HEK293 (cell line): ENCODE data around the gene SNTG2.

Experiments used
- CTCF ChIA-PET: fragments of 350-600 bp; formaldehyde crosslinking; extraction: SDS; loops from one replicate; lab custom pipeline; 2021; ENCODE audit warnings: antibody characterized with exemption; lab: Yijun Ruan, JAX
- POLR2A ChIA-PET: fragments of 300-600 bp; formaldehyde crosslinking; extraction: SDS; loops from one replicate; lab custom pipeline; 2020; ENCODE audit warnings: antibody characterized with exemption, inconsistent platforms; lab: Yijun Ruan, JAX
- H3K27ac ChIP-seq: fragments of 200-500 bp; sonication (Bioruptor generic); 2 replicates; pipeline ENCODE4 v1.5.1; 2014; ENCODE audit warnings: low read depth, low read length, control low read depth, inconsistent platforms; ENCODE audit errors: extremely low read depth
- H3K36me3 ChIP-seq, 2 experiments: fragments of 200-500 bp in 1 of 2; sonication (Bioruptor generic) in 1 of 2; 1 replicate in 1 of 2; 2 replicates in 1 of 2; pipeline ENCODE4 v1.5.1; 2014 to 2017; ENCODE audit warnings: inconsistent platforms in 2 of 2, low read length in 2 of 2; ENCODE audit not compliant: control insufficient read depth in 2 of 2, insufficient read depth in 1 of 2
- H3K4me1 ChIP-seq: fragments of 200-500 bp; sonication (Bioruptor generic); 2 replicates; pipeline ENCODE4 v1.5.1; 2014; ENCODE audit warnings: mild to moderate bottlenecking, low read length, inconsistent platforms; ENCODE audit not compliant: control insufficient read depth, insufficient read depth
- H3K4me3 ChIP-seq: 2 replicates; pipeline ENCODE4 v1.5.1; 2011; ENCODE audit warnings: low read depth, mild to moderate bottlenecking, control low read depth, low read length, moderate library complexity
- H3K9me3 ChIP-seq: fragments of 200-500 bp; sonication (Bioruptor generic); 2 replicates; pipeline ENCODE4 v1.5.1; 2014; ENCODE audit warnings: low read depth, low read length, inconsistent platforms; ENCODE audit not compliant: control insufficient read depth, insufficient read depth
- EGR2 ChIP-seq: fragments of 450-650 bp; formaldehyde crosslinking; IDR thresholded peaks from 2 replicates; pipeline ENCODE4 v1.5.1; 2016; ENCODE audit warnings: low read depth, missing biosample characterization, missing genetic modification characterization
- HOXC10 ChIP-seq: sonication (generic); formaldehyde crosslinking; IDR thresholded peaks from 2 replicates; pipeline ENCODE4 v1.8.1; 2023; ENCODE audit warnings: mild to moderate bottlenecking, missing genetic modification reagents
- INSM2 ChIP-seq: fragments of 450-650 bp; formaldehyde crosslinking; IDR thresholded peaks from 2 replicates; pipeline ENCODE4 v1.5.1; 2016; ENCODE audit warnings: missing biosample characterization, missing genetic modification characterization
- MYNN ChIP-seq: fragments of 450-650 bp; formaldehyde crosslinking; IDR thresholded peaks from 2 replicates; pipeline ENCODE4 v1.5.1; 2016; ENCODE audit warnings: missing biosample characterization, missing genetic modification characterization, borderline replicate concordance
- REST ChIP-seq: fragments of 450-650 bp; formaldehyde crosslinking; IDR thresholded peaks from 2 replicates; pipeline ENCODE4 v1.5.1; 2016; ENCODE audit warnings: missing biosample characterization, missing genetic modification characterization
- SALL2 ChIP-seq: fragments of 450-650 bp; formaldehyde crosslinking; IDR thresholded peaks from 2 replicates; pipeline ENCODE4 v1.5.0; 2017; ENCODE audit warnings: missing biosample characterization, mild to moderate bottlenecking, missing genetic modification characterization, borderline replicate concordance
- TRIM28 ChIP-seq: IDR thresholded peaks from 2 replicates; pipeline ENCODE4 v1.6.1; 2011; ENCODE audit warnings: low read length, control low read depth, borderline replicate concordance
- YY1 ChIP-seq: fragments of 450-650 bp; formaldehyde crosslinking; IDR thresholded peaks from 2 replicates; pipeline ENCODE4 v1.5.1; 2018; ENCODE audit warnings: missing biosample characterization, missing genetic modification characterization
- ZBTB1 ChIP-seq: fragments of 450-650 bp; formaldehyde crosslinking; IDR thresholded peaks from 2 replicates; pipeline ENCODE4 v1.5.1; 2016; ENCODE audit warnings: missing biosample characterization, missing genetic modification characterization
- ZBTB44 ChIP-seq: fragments of 450-650 bp; IDR thresholded peaks from 2 replicates; pipeline ENCODE4 v1.5.1; 2018; ENCODE audit warnings: missing biosample characterization, mild to moderate bottlenecking, missing genetic modification characterization
- ZIC2 ChIP-seq: fragments of 450-650 bp; formaldehyde crosslinking; IDR thresholded peaks from 2 replicates; pipeline ENCODE4 v1.5.1; 2016; ENCODE audit warnings: missing biosample characterization, missing genetic modification characterization
- ZNF146 ChIP-seq: fragments of 450-650 bp; formaldehyde crosslinking; IDR thresholded peaks from 2 replicates; pipeline ENCODE4 v1.5.1; 2016; ENCODE audit warnings: missing biosample characterization, missing genetic modification characterization
- ZNF16 ChIP-seq: fragments of 450-650 bp; formaldehyde crosslinking; IDR thresholded peaks from 2 replicates; pipeline ENCODE4 v1.5.1; 2016; ENCODE audit warnings: low read depth, missing biosample characterization, missing genetic modification characterization
- ZNF354C ChIP-seq: fragments of 450-650 bp; formaldehyde crosslinking; IDR thresholded peaks from 2 replicates; pipeline ENCODE4 v1.5.1; 2016; ENCODE audit warnings: missing biosample characterization, missing genetic modification characterization, low read depth, borderline replicate concordance
- ZNF530 ChIP-seq: fragments of 450-650 bp; formaldehyde crosslinking; IDR thresholded peaks from 2 replicates; pipeline ENCODE4 v1.5.1; 2016; ENCODE audit warnings: low read depth, missing biosample characterization, missing genetic modification characterization
- ZNF548 ChIP-seq: fragments of 450-650 bp; formaldehyde crosslinking; IDR thresholded peaks from 2 replicates; pipeline ENCODE4 v1.5.1; 2016; ENCODE audit warnings: missing biosample characterization, missing genetic modification characterization
- ZNF549 ChIP-seq: fragments of 450-650 bp; IDR thresholded peaks from 2 replicates; pipeline ENCODE4 v1.5.1; 2018; ENCODE audit warnings: missing biosample characterization, missing genetic modification characterization, mild to moderate bottlenecking, inconsistent platforms, moderate library complexity
- ZNF624 ChIP-seq: fragments of 450-650 bp; formaldehyde crosslinking; IDR thresholded peaks from 2 replicates; pipeline ENCODE4 v1.5.1; 2017; ENCODE audit warnings: missing biosample characterization, missing genetic modification characterization
- ZSCAN16 ChIP-seq: fragments of 450-650 bp; formaldehyde crosslinking; IDR thresholded peaks from 2 replicates; pipeline ENCODE4 v1.5.1; 2016; ENCODE audit warnings: missing biosample characterization, missing genetic modification characterization
- TF ChIP-seq, protein P1 (sequence below): fragments of 450-650 bp; formaldehyde crosslinking; IDR thresholded peaks from 2 replicates; pipeline ENCODE4 v1.5.1; 2017; ENCODE audit warnings: missing biosample characterization, missing genetic modification characterization
- TF ChIP-seq, protein P2 (sequence below): fragments of 450-650 bp; formaldehyde crosslinking; IDR thresholded peaks from 2 replicates; pipeline ENCODE4 v1.5.1; 2016; ENCODE audit warnings: missing biosample characterization, missing genetic modification characterization

SNTG2 gene

GRCh38 chr2:1039549-1039948 is 88.9 kb downstream of the SNTG2 start (continued):
- TF ChIP-seq SALL2 (tag by site-specific recombination) (no peak), ZNF548 (tag by site-specific recombination) (no peak), HOXC10 (CRISPR knock-in tag) (no peak), MYNN (tag by site-specific recombination) (no peak), ZBTB1 (tag by site-specific recombination) (no peak), ZSCAN16 (tag by site-specific recombination) (no peak), EGR2 (tag by site-specific recombination) (no peak)

DNA sequence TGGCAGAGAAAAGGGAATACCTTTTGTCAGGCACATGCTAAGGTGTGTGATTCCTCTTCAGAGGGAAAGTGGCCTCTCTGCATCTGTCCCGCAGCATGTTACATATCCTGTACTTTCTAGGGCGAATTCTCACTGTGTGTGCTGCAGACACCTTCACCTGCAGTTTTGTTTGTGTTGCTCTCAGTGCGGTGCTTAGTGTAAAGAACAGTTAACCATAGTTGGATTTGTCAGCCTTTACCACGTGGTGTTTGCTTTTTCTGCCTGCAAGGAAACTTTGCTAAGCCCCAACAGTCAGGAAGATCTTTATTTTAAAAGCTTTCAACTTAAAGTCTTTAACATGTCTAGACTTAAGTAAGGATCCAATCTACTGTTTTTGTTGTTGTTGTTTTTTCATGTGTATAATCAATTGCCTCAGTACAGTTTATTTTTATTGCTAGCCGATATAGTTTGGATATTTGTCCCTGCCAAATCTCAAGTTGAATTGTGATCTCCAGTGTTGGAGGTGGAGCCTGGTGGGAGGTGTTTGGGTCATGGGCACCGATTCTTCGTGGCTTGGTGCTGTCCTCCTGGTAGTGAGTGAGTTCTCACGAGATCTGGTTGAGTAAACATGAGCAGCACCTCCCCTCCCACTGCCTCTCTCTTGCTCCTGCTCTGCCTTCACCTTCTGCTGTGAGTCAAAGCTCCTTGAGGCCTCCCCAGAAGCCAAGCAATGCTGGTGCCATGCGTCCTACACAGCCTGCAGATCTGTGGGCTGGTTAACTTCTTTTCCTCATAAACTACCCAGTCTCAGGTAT is 90.6 kb downstream of the SNTG2 start:
- H3K4me3 ChIP-seq: no peak overlapping the region
- TF ChIP-seq ZBTB44 (tag by site-specific recombination) (no peak), ZNF530 (tag by site-specific recombination) (no peak), ZNF549 (no peak), ZIC2 (tag by site-specific recombination) (no peak), YY1 (tag by site-specific recombination) (no peak), ZNF146 (no peak)
- TF ChIP-seq, protein P1, sequence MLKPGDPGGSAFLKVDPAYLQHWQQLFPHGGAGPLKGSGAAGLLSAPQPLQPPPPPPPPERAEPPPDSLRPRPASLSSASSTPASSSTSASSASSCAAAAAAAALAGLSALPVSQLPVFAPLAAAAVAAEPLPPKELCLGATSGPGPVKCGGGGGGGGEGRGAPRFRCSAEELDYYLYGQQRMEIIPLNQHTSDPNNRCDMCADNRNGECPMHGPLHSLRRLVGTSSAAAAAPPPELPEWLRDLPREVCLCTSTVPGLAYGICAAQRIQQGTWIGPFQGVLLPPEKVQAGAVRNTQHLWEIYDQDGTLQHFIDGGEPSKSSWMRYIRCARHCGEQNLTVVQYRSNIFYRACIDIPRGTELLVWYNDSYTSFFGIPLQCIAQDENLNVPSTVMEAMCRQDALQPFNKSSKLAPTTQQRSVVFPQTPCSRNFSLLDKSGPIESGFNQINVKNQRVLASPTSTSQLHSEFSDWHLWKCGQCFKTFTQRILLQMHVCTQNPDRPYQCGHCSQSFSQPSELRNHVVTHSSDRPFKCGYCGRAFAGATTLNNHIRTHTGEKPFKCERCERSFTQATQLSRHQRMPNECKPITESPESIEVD (tag by site-specific recombination): no peak
- TF ChIP-seq, all 188 proteins: peak for 0
- no peaks in the 10 kb centered on the region for H3K4me1 ChIP-seq
- ChIA-PET CTCF (no interaction called here), POLR2A (no interaction called here)
- H3K27ac ChIP-seq: no peak overlapping the region
- no peaks in the 10 kb centered on the region for H3K9me3 ChIP-seq
- H3K36me3 ChIP-seq: no peaks in the 10 kb centered on the region

DNA sequence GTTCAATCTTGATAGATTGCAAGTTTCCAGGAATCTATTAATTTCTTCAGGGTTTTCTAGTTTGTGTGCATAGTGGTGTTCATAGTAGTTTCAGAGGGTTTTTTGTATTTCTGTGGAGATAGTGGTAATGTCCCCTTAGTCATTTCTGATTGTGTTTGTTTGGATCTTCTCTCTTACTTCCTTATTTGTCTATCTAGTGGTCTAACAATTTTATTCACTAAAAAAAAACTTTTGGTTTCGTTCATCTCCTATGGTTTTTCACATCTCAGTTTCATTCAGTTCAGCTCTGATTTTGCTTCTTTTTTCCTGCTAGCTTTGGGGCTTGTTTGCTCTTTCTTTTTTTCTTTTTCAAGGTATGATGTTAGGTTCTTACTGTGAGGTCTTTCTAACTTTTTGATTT is 94.5 kb downstream of the SNTG2 start:
- CTCF ChIA-PET: no interaction called here
- no peaks in the 10 kb centered on the region for H3K9me3 ChIP-seq

More for the DNA sequence above, 94.5 kb downstream of the SNTG2 start:
- POLR2A ChIA-PET: no interaction called here
- no peaks in the 10 kb centered on the region for H3K36me3 ChIP-seq
- H3K4me1 ChIP-seq: no peaks in the 10 kb centered on the region
- TF ChIP-seq TRIM28 (no peak), ZNF354C (tag by site-specific recombination) (no peak), ZNF624 (no peak), REST (tag by site-specific recombination) (no peak), ZNF16 (tag by site-specific recombination) (no peak), ZNF549 (no peak), INSM2 (tag by site-specific recombination) (no peak)
- TF ChIP-seq, protein P2, sequence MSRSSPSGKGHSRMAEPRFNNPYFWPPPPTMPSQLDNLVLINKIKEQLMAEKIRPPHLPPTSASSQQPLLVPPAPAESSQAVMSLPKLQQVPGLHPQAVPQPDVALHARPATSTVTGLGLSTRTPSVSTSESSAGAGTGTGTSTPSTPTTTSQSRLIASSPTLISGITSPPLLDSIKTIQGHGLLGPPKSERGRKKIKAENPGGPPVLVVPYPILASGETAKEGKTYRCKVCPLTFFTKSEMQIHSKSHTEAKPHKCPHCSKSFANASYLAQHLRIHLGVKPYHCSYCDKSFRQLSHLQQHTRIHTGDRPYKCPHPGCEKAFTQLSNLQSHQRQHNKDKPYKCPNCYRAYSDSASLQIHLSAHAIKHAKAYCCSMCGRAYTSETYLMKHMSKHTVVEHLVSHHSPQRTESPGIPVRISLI (tag by site-specific recombination): no peak
- H3K27ac ChIP-seq: no peak overlapping the region
- no peak overlapping the region for H3K4me3 ChIP-seq
